ENCODE measurements around the gene FAM149A. TPM values are rescaled to one million over a fixed set of nuclear protein-coding genes. Genes with fewer than 3 reads are reported as not detected.

The FAM149A gene
- total RNA-seq, 1 experiment from 2014 or later, result 14.6 TPM

GRCh38 chr4:186104114-186104889, at the start of gene FAM149A (continued):
- TF ChIP-seq MAX (CRISPR knock-in tag; IDR thresholded peaks at IDR 0.05), result peak; percentile 91
- TF ChIP-seq OVOL2 (CRISPR knock-in tag; IDR thresholded peaks at IDR 0.05; ENCODE audit: borderline replicate concordance), result no peak
- no peak for TF ChIP-seq CDX4 (CRISPR knock-in tag; IDR thresholded peaks at IDR 0.05; ENCODE audit: borderline replicate concordance)
- no peak for TF ChIP-seq TEAD4 (CRISPR knock-in tag; IDR thresholded peaks at IDR 0.05)
- peak; percentile 65; the same call in 1 of the 2 replicates for TF ChIP-seq ZBTB43 (CRISPR knock-in tag; IDR thresholded peaks at IDR 0.05)
- TF ChIP-seq IRF1 (CRISPR knock-in tag; IDR thresholded peaks at IDR 0.05), result peak; percentile 84; the same call in 1 of the 2 replicates
- TF ChIP-seq JUN (CRISPR knock-in tag; IDR thresholded peaks at IDR 0.05), result 0 out of 2 replicates have a peak, but pooled peaks have one; percentile 14
- 0 out of 2 replicates have a peak, but pooled peaks have one; percentile 49 for TF ChIP-seq ZNF532 (CRISPR knock-in tag; IDR thresholded peaks at IDR 0.05; ENCODE audit: borderline replicate concordance)
- TF ChIP-seq AFF4 (CRISPR knock-in tag; IDR thresholded peaks at IDR 0.05; ENCODE audit: borderline replicate concordance), result peak; percentile 39; the same call in 1 of the 2 replicates
- peak; percentile 87; the same call in 1 of the 2 replicates for TF ChIP-seq ZNF232 (CRISPR knock-in tag; IDR thresholded peaks at IDR 0.05)
- TF ChIP-seq KAT7 (CRISPR knock-in tag; IDR thresholded peaks at IDR 0.05; ENCODE audit: borderline replicate concordance), result 0 out of 2 replicates have a peak, but pooled peaks have one; percentile 9
- TF ChIP-seq AR (CRISPR knock-in tag; IDR thresholded peaks at IDR 0.05), result no peak
- TF ChIP-seq NFE2L1 (CRISPR knock-in tag; IDR thresholded peaks at IDR 0.05), result peak; percentile 64; the same call in 1 of the 2 replicates
- TF ChIP-seq PREB (CRISPR knock-in tag; IDR thresholded peaks at IDR 0.05; ENCODE audit: borderline replicate concordance), result no peak

All from WTC11 (cell line).